Measurements from ENCODE around the gene METTL24. TPM values are rescaled to one million over a fixed set of nuclear protein-coding genes. Genes with fewer than 3 reads are reported as not detected.
"Not testable (repeated sequence)": the region's sequence is repeated elsewhere in the genome, so short reads cannot be mapped to it uniquely, and the experiment has no call there.

METTL24 gene
- total RNA-seq, 2 donors from 2014 or later = 12.1 to 27.6 TPM

- Histone ChIP-seq H3K4me3 (no peak overlapping the region), H3K9me3 (no peaks in the 10 kb centered on the region), H3K27ac (no peak overlapping the region), H3K36me3 (peaks cover 8% of the 10 kb centered on the region), H3K27me3 (replicated peaks; ENCODE audit: insufficient read depth) (no peaks in the 10 kb centered on the region), H3K4me1 (ENCODE audit: control insufficient read depth in 1 of 2, low read depth in 2 of 2) (no peaks in the 10 kb centered on the region)
- no peak for ATAC-seq (ENCODE audit: insufficient number of reproducible peaks, low FRiP score, low read depth)
- TF ChIP-seq, protein P1, sequence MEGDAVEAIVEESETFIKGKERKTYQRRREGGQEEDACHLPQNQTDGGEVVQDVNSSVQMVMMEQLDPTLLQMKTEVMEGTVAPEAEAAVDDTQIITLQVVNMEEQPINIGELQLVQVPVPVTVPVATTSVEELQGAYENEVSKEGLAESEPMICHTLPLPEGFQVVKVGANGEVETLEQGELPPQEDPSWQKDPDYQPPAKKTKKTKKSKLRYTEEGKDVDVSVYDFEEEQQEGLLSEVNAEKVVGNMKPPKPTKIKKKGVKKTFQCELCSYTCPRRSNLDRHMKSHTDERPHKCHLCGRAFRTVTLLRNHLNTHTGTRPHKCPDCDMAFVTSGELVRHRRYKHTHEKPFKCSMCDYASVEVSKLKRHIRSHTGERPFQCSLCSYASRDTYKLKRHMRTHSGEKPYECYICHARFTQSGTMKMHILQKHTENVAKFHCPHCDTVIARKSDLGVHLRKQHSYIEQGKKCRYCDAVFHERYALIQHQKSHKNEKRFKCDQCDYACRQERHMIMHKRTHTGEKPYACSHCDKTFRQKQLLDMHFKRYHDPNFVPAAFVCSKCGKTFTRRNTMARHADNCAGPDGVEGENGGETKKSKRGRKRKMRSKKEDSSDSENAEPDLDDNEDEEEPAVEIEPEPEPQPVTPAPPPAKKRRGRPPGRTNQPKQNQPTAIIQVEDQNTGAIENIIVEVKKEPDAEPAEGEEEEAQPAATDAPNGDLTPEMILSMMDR (IDR thresholded peaks at IDR 0.05) = no peak
- no peak for DNase-seq (ENCODE audit: low spot score)
Observed at GRCh38 chr6:110315207-110315868, 42.8 kb downstream of the METTL24 start.

GRCh38 chr6:110310861-110311446, 47.2 kb downstream of the METTL24 start:
- H3K9me3 ChIP-seq = no peaks in the 10 kb centered on the region
- H3K4me1 ChIP-seq (ENCODE audit: control insufficient read depth in 1 of 2, low read depth in 2 of 2) = no peaks in the 10 kb centered on the region
- no peak overlapping the region for H3K4me3 ChIP-seq
- no peak overlapping the region for H3K27ac ChIP-seq
- no peak for DNase-seq (ENCODE audit: low spot score)
- TF ChIP-seq, protein P1 (IDR thresholded peaks at IDR 0.05) = no peak
- no peak for ATAC-seq (ENCODE audit: insufficient number of reproducible peaks, low FRiP score, low read depth)
- no peaks in the 10 kb centered on the region for H3K27me3 ChIP-seq (replicated peaks; ENCODE audit: insufficient read depth)
- H3K36me3 ChIP-seq = peaks cover 8% of the 10 kb centered on the region

DNA sequence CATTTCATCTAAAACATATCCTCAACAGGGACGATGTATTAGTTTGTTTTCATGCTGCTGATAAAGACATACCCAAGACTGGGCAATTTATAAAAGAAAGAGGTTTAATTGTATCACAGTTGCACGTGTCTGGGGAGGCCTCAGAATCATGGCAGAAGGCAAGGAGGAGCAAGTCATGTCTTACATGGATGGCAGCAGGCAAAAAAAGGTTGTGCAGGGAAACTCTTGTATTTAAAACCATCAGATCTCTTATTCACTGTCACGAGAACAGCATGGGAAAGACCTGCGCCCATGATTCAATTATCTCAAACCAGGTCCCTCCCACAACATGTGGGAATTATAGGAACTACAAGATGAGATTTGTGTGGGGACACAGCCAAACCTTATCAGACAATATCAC, 48.7 kb downstream of the METTL24 start:
- H3K9me3 ChIP-seq; ATAC-seq (ENCODE audit: insufficient number of reproducible peaks, low FRiP score, low read depth); H3K27ac ChIP-seq; H3K36me3 ChIP-seq; DNase-seq (ENCODE audit: low spot score); H3K4me1 ChIP-seq (ENCODE audit: control insufficient read depth in 1 of 2, low read depth in 2 of 2); H3K4me3 ChIP-seq; H3K27me3 ChIP-seq (replicated peaks; ENCODE audit: insufficient read depth): not testable (repeated sequence)

DNA sequence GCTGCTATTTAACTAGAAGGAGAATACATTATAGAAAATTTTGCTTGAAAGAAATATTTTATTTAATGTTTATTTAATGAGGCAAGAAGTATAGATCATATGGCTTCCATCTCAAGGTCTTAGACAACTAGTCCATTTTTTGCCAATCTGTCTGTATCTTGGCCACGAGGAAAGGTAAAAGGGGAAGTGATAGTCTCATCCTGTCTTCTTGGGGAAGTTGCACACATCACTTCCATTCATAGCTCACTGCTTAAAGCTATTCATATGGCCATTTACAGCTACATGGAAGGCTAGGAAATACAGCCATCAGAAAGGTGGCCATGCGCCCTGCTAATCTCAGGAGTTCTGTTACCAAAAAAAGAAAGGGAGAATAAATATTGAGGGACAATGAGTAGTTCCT, 50.8 kb downstream of the METTL24 start:
- no peak for DNase-seq (ENCODE audit: low spot score)
- Histone ChIP-seq H3K36me3 (no peaks in the 10 kb centered on the region), H3K9me3 (no peaks in the 10 kb centered on the region), H3K4me3 (no peak overlapping the region), H3K27me3 (replicated peaks; ENCODE audit: insufficient read depth) (no peaks in the 10 kb centered on the region), H3K4me1 (ENCODE audit: control insufficient read depth in 1 of 2, low read depth in 2 of 2) (no peaks in the 10 kb centered on the region), H3K27ac (no peak overlapping the region)
- no peak for ATAC-seq (ENCODE audit: insufficient number of reproducible peaks, low FRiP score, low read depth)
- TF ChIP-seq, protein P1 (IDR thresholded peaks at IDR 0.05) = no peak

GRCh38 chr6:110305832-110306231, 52.3 kb downstream of the METTL24 start:
- not testable (repeated sequence) for H3K4me3 ChIP-seq; H3K27ac ChIP-seq; H3K36me3 ChIP-seq; DNase-seq (ENCODE audit: low spot score); H3K4me1 ChIP-seq (ENCODE audit: control insufficient read depth in 1 of 2, low read depth in 2 of 2); ATAC-seq (ENCODE audit: insufficient number of reproducible peaks, low FRiP score, low read depth); H3K27me3 ChIP-seq (replicated peaks; ENCODE audit: insufficient read depth); H3K9me3 ChIP-seq

GRCh38 chr6:110303692-110304091, 54.5 kb downstream of the METTL24 start:
- not testable (repeated sequence) for H3K36me3 ChIP-seq; ATAC-seq (ENCODE audit: insufficient number of reproducible peaks, low FRiP score, low read depth)

More at GRCh38 chr6:110303692-110304091, 54.5 kb downstream of the METTL24 start:
- H3K9me3 ChIP-seq; H3K4me1 ChIP-seq (ENCODE audit: control insufficient read depth in 1 of 2, low read depth in 2 of 2); DNase-seq (ENCODE audit: low spot score); H3K27ac ChIP-seq; H3K4me3 ChIP-seq; H3K27me3 ChIP-seq (replicated peaks; ENCODE audit: insufficient read depth): not testable (repeated sequence)
